Heart left ventricle (tissue), 13 donors: ENCODE data around the gene NYAP2.

Experiments used
- POLR2A ChIP-seq, 2 donors: fragments of 450-650 bp; IDR thresholded peaks; one replicate each; pipeline ENCODE4 v1.6.1; 2017; ENCODE audit warnings: antibody characterized with exemption in 2 of 2, mild to moderate bottlenecking in 2 of 2, moderate library complexity in 2 of 2
- TF ChIP-seq, protein P1 (sequence below), 12 donors: fragments of 200-600 bp; sonication (generic) in 4 of 12; IDR thresholded peaks; one replicate each; pipeline versions ENCODE4 v1.5.0 to v1.8.0; 2018 to 2022; ENCODE audit warnings: antibody characterized with exemption in 12 of 12, mild to moderate bottlenecking in 5 of 12
- donor health status: ischemic (EF 13 %, LVEDD 7.1; RV severe dilation, severe dysfunction).
- donor health status: DM: no; HTN: yes; CAD: no.
- donor health status: DM: no; HTN: no; CAD: no.
- donor health status: ischemic (EF 25% LVEDD 6.9; RV normal size, moderate dysfunction).
- donor health status: ischemic (EF 25% LVEDD 5.7; RV mildly dilated, moderate dysfunction).
- donor health status: ischemic (EF 35%, LVEDD 5.7; RV mildly dilated, moderate dysfunction).
- donor health status: nonischemic (EF 11% LVEDD 7.7; RV severe dilation, severe dysfunction).
- donor health status: DM: yes; HTN: yes; CAD: no.
- donor health status: PGD.
- donor health status: ischemic (EF 29% LVEDD 5.4; RV normal size, mild dysfunction).
- donor health status: nonischemic (EF 23%, LVEDD 6.1; RV moderate dilation, normal function).

DNA sequence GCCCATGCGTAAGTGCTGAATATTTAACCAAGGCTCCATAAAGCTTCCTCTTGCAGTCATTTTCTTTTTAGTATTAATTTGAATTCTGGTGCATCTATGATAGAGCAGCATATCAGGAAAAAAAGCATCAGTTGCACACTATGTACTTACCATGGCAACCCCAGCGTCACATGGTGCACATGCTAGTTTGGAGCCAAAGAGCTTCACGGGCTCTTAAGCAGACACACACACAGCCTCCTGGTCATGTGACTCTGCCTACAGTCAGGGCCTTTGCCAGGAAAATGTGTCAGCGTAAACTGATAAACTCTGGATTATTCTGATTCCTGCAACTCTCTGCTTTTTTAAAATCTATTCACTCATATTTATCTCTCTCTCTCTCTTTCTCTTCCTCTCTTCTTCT lies 30.2 kb downstream of the NYAP2 start:
- TF ChIP-seq, protein P1, sequence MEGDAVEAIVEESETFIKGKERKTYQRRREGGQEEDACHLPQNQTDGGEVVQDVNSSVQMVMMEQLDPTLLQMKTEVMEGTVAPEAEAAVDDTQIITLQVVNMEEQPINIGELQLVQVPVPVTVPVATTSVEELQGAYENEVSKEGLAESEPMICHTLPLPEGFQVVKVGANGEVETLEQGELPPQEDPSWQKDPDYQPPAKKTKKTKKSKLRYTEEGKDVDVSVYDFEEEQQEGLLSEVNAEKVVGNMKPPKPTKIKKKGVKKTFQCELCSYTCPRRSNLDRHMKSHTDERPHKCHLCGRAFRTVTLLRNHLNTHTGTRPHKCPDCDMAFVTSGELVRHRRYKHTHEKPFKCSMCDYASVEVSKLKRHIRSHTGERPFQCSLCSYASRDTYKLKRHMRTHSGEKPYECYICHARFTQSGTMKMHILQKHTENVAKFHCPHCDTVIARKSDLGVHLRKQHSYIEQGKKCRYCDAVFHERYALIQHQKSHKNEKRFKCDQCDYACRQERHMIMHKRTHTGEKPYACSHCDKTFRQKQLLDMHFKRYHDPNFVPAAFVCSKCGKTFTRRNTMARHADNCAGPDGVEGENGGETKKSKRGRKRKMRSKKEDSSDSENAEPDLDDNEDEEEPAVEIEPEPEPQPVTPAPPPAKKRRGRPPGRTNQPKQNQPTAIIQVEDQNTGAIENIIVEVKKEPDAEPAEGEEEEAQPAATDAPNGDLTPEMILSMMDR (IDR thresholded peaks at IDR 0.05): no peak
- no peak for TF ChIP-seq POLR2A (IDR thresholded peaks at IDR 0.05)
